HepG2 (cell line): ENCODE results near the gene DHRS12. TPM values are rescaled to one million over a fixed set of nuclear protein-coding genes. Genes with fewer than 3 reads are reported as not detected.

Source experiments
- ATAC-seq: fragments of 200-7000 bp; cut with Tn5 transposase; 3 replicates; pipeline ENCODE4 v1.9.1; 2020; ENCODE audit warnings: mild to moderate bottlenecking, moderate library complexity
- BruUV-seq: library from RNA; stranded (reverse); fragments of 400-500 nt; replicated peaks from 2 replicates; lab custom pipeline; 2021; lab: Mats Ljungman, UMichigan
- CTCF ChIA-PET: fragments of 300-600 bp; formaldehyde crosslinking; extraction: SDS; loops from one replicate; lab custom pipeline; 2021; ENCODE audit warnings: low total read pairs, inconsistent platforms, low intra/inter-chr PET ratio; lab: Yijun Ruan, JAX
- POLR2A ChIA-PET: fragments of 350-600 bp; sonication (Branson Sonifier 250); formaldehyde crosslinking; loops from one replicate; lab custom pipeline; 2020; ENCODE audit warnings: antibody characterized with exemption, inconsistent platforms; lab: Yijun Ruan, JAX
- DNase-seq: peaks from one replicate; pipeline ENCODE4 v3.0.0-alpha.2; 2015; ENCODE audit warnings: low spot score
- FAIRE-seq: peaks from 3 replicates; lab custom pipeline; 2011; peaks lifted over from hg19 to GRCh38; lab: Jason Lieb, UNC
- H2AFZ ChIP-seq: one replicate; pipeline ENCODE4 v1.6.1; 2011; ENCODE audit warnings: low read length, inconsistent platforms
- H3K27ac ChIP-seq: fragments of 300-600 bp; 3 replicates; pipeline ENCODE4 v1.8.0; 2011; ENCODE audit warnings: mixed run types, mild to moderate bottlenecking, mixed read lengths, low read length, inconsistent platforms; ENCODE audit not compliant: insufficient read depth; ENCODE audit errors: extremely low read length
- H3K27me3 ChIP-seq, 2 experiments: fragments of 200-600 bp in 1 of 2; 2 replicates in 1 of 2; 3 replicates in 1 of 2; pipeline versions ENCODE4 v1.6.0 to v1.8.0; 2011; ENCODE audit warnings: low read length in 2 of 2, mild to moderate bottlenecking in 2 of 2, moderate library complexity in 2 of 2, inconsistent platforms in 1 of 2; ENCODE audit not compliant: insufficient read depth in 2 of 2, control insufficient read depth in 1 of 2
- H3K36me3 ChIP-seq, 2 experiments: fragments of 200-600 bp in 1 of 2; replicated peaks in 1 of 2; 2 replicates in 1 of 2; 3 replicates in 1 of 2; pipeline versions ENCODE4 v1.5.1 to v1.8.0; 2011; ENCODE audit warnings: low read length in 2 of 2, inconsistent platforms in 1 of 2; ENCODE audit not compliant: insufficient read depth in 2 of 2, control insufficient read depth in 1 of 2
- H3K4me1 ChIP-seq: 2 replicates; pipeline ENCODE4 v1.5.1; 2012; ENCODE audit warnings: low read length, inconsistent platforms; ENCODE audit not compliant: insufficient read depth
- H3K4me2 ChIP-seq: 2 replicates; pipeline ENCODE4 v1.6.0; 2011; ENCODE audit warnings: low read depth, low read length, inconsistent platforms
- H3K4me3 ChIP-seq, 3 experiments: fragments of 200-600 bp in 1 of 3; sonication (generic), shearing (Covaris generic) in 1 of 3; replicated peaks in 1 of 3; 2 replicates each; pipeline ENCODE4 v1.5.1; 2011 to 2016; ENCODE audit warnings: low read length in 3 of 3, inconsistent platforms in 2 of 3, low read depth in 2 of 3, mild to moderate bottlenecking in 2 of 3, control low read depth in 1 of 3, mixed read lengths in 1 of 3; ENCODE audit not compliant: insufficient read depth in 1 of 3
- H3K79me2 ChIP-seq: one replicate; pipeline ENCODE4 v1.6.1; 2011; ENCODE audit warnings: low read length, inconsistent platforms; ENCODE audit not compliant: insufficient read depth
- H3K9ac ChIP-seq: 2 replicates; pipeline ENCODE4 v1.6.0; 2011; ENCODE audit warnings: mild to moderate bottlenecking, low read depth, low read length, inconsistent platforms; ENCODE audit not compliant: insufficient read depth
- H3K9me3 ChIP-seq: 2 replicates; pipeline ENCODE4 v1.5.1; 2012; ENCODE audit warnings: mild to moderate bottlenecking, low read length
- H4K20me1 ChIP-seq: 2 replicates; pipeline ENCODE4 v1.6.0; 2011; ENCODE audit warnings: inconsistent platforms, mild to moderate bottlenecking, low read length, moderate library complexity; ENCODE audit not compliant: insufficient read depth
- FOXK1 ChIP-seq: sonication (generic); formaldehyde crosslinking; IDR thresholded peaks from 2 replicates; pipeline ENCODE4 v1.4.0; 2020; ENCODE audit warnings: low read depth, missing genetic modification reagents, borderline replicate concordance
- FOXP1 ChIP-seq, 2 experiments: fragments of 450-650 bp in 1 of 2; IDR thresholded peaks; 2 replicates each; pipeline ENCODE4 v1.6.1; 2017 to 2018; ENCODE audit warnings: antibody characterized with exemption in 1 of 2
- HNF4A ChIP-seq: sonication (generic); formaldehyde crosslinking; IDR thresholded peaks from 2 replicates; pipeline ENCODE4 v1.4.0; 2020; ENCODE audit warnings: missing genetic modification reagents
- U2AF2 ChIP-seq: fragments of 200-400 bp; formaldehyde crosslinking; IDR thresholded peaks from 2 replicates; pipeline ENCODE4 v1.6.1; 2017; ENCODE audit warnings: low read depth, mild to moderate bottlenecking, low read length
- ZBTB33 ChIP-seq: sonication (generic); formaldehyde crosslinking; IDR thresholded peaks from 2 replicates; pipeline ENCODE4 v1.4.0; 2020; ENCODE audit warnings: missing genetic modification reagents
- ZBTB38 ChIP-seq: sonication (generic); formaldehyde crosslinking; IDR thresholded peaks from 2 replicates; pipeline ENCODE4 v1.5.1; 2020; ENCODE audit warnings: mild to moderate bottlenecking, missing genetic modification reagents
- ZNF33B ChIP-seq: sonication (generic); formaldehyde crosslinking; IDR thresholded peaks from 2 replicates; pipeline ENCODE4 v1.5.1; 2020; ENCODE audit warnings: mild to moderate bottlenecking, missing genetic modification reagents
- WGBS: methylation state at CpG from one replicate; pipeline ENCODE4 v1.1.6; 2017; ENCODE audit warnings: low lambda C conversion rate; 5-methylcytosine and 5-hydroxymethylcytosine counted together
- in situ Hi-C: cut with HindIII; loops from 2 replicates; pipeline ENCODE4 v1.10.0; 2017; ENCODE audit warnings: low pct_unique_long_range_greater_than_20kb; ENCODE audit not compliant: extremely low pct_ligation_motif_present
- intact Hi-C: fragments of 100-400 bp; cut with micrococcal nuclease; formaldehyde crosslinking; loops from one replicate; pipeline ENCODE4 v1.10.0; 2022; ENCODE audit not compliant: unreplicated experiment
- polyA plus RNA-seq, 8 experiments: library from polyadenylated mRNA; depleted of rRNA in 3 of 8; stranded (reverse) in 7 of 8; unstranded in 1 of 8; fragments of >200 nt; fragmentation: Illumina TruSeq in 4 of 8; extraction: Trizol in 4 of 8; gene quantifications; 2 replicates each; pipeline versions ENCODE4 v1.2.1 to v1.2.3, GENCODE V29; 2011 to 2016; ENCODE audit warnings: low read depth in 4 of 8, missing spikeins in 1 of 8, mixed read lengths in 1 of 8; ENCODE audit not compliant: insufficient read depth in 1 of 8
- total RNA-seq, 5 experiments: library from RNA; depleted of rRNA; stranded (reverse); fragments of >200 nt; fragmentation: Illumina TruSeq; extraction: Trizol; gene quantifications; 2 replicates each; pipeline ENCODE4 v1.2.3, GENCODE V29; 2016; ENCODE audit warnings: low read depth in 1 of 5
- TF ChIP-seq, protein P1 (sequence below): sonication (generic); formaldehyde crosslinking; IDR thresholded peaks from 2 replicates; pipeline ENCODE4 v1.4.0; 2020; ENCODE audit warnings: mild to moderate bottlenecking, missing genetic modification reagents
- TF ChIP-seq, protein P2 (sequence below): fragments of 450-650 bp; IDR thresholded peaks from 2 replicates; pipeline ENCODE4 v1.6.1; 2016
- TF ChIP-seq, protein P3 (sequence below): IDR thresholded peaks from 2 replicates; pipeline ENCODE4 v1.6.1; 2012; ENCODE audit warnings: inconsistent platforms

Gene DHRS12
- total and polyA plus RNA-seq, 2 of the 13 experiments (the other 11 are each of a cell fraction or from before 2014, with no cell fraction given), result 7.2 to 8.4 TPM

DNA sequence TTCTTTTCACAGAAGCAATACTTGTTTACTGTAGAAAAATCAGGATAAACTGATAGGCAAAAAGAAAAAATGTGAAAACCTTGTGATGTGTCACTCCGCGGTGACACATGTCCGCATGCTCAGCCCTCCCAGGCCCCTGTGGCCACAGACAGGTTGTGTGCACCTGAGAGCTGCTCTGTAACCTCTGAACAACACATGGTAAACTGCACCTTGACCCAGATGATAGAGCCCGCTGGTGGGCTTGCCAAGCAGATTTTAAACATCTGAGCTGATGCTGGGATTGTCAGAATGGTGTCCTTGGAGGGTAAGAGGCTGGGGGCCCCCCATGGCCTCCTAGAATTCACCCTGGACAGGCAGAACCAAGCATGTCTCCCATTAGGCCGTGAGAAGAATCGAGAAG is 33.8 kb downstream of the DHRS12 start:
- Histone ChIP-seq H3K4me2 (no peak overlapping the region), H4K20me1 (no peaks in the 10 kb centered on the region), H3K4me1 (peaks cover 23% of the 10 kb centered on the region), H3K27ac (no peak overlapping the region), H3K9ac (no peak overlapping the region), H3K36me3 (peaks cover 0 to 14% of the 10 kb centered on the region in 2 experiments; a peak in 3 of 5 replicates), H3K9me3 (no peaks in the 10 kb centered on the region), H3K4me3 (no peak overlapping the region), H3K27me3 (no peaks in the 10 kb centered on the region), H2AFZ (no peak overlapping the region), H3K79me2 (no peaks in the 10 kb centered on the region)
- DNase-seq (peak; percentile 15), ATAC-seq (peak; percentile 61), FAIRE-seq (no peak)
- 75% methylated on average over 3 of the region's 6 CpGs for WGBS
- CTCF ChIA-PET, result no interaction called here
- TF ChIP-seq ZNF33B, result no peak
- TF ChIP-seq, protein P1, sequence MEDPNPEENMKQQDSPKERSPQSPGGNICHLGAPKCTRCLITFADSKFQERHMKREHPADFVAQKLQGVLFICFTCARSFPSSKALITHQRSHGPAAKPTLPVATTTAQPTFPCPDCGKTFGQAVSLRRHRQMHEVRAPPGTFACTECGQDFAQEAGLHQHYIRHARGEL, result no peak
- no peak for TF ChIP-seq FOXK1 (CRISPR knock-in tag)
- peak; percentile 28; the same call in 1 of the 2 replicates for TF ChIP-seq ZBTB33
- 0 out of 2 replicates have a peak, but pooled peaks have one; percentile 10 for TF ChIP-seq HNF4A (CRISPR knock-in tag)
- TF ChIP-seq FOXP1 (IDR thresholded peaks at IDR 0.05), result no peak
- TF ChIP-seq FOXP1 (CRISPR knock-in tag; IDR thresholded peaks at IDR 0.05), result no peak
- TF ChIP-seq U2AF2, result no peak
- TF ChIP-seq, protein P2, sequence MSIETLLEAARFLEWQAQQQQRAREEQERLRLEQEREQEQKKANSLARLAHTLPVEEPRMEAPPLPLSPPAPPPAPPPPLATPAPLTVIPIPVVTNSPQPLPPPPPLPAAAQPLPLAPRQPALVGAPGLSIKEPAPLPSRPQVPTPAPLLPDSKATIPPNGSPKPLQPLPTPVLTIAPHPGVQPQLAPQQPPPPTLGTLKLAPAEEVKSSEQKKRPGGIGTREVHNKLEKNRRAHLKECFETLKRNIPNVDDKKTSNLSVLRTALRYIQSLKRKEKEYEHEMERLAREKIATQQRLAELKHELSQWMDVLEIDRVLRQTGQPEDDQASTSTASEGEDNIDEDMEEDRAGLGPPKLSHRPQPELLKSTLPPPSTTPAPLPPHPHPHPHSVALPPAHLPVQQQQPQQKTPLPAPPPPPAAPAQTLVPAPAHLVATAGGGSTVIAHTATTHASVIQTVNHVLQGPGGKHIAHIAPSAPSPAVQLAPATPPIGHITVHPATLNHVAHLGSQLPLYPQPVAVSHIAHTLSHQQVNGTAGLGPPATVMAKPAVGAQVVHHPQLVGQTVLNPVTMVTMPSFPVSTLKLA, result no peak
- TF ChIP-seq, protein P3, sequence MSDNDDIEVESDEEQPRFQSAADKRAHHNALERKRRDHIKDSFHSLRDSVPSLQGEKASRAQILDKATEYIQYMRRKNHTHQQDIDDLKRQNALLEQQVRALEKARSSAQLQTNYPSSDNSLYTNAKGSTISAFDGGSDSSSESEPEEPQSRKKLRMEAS, result 0 out of 2 replicates have a peak, but pooled peaks have one; percentile 28
- TF ChIP-seq ZBTB38, result peak; percentile 77; the same call in 1 of the 2 replicates
- intact Hi-C loops (no loop called here), in situ Hi-C loops (no loop called here)
- BruUV-seq, result no TSS peak
- POLR2A ChIA-PET, result interaction anchor here (1.0 kb wide), 1 partner anchor 317 kb away, joined by 3 read pairs; the partner anchor contains the start of gene INTS6
